Activated naive CD8-positive, alpha-beta T cell treated with anti-CD3 and anti-CD28 coated beads, Interleukin-2, amount 50 U/mL, for 16 hours (primary cell): ENCODE results near the gene ACCS.

Experiments
- DNase-seq: peaks from one replicate; pipeline ENCODE4 v3.0.0-alpha.2; 2020; ENCODE audit warnings: low read depth, low spot score

The ACCS gene

GRCh38 chr11:44133335-44133946 lies 67.4 kb downstream of the ACCS start:
- no peak for DNase-seq
